Ishikawa (cell line): ENCODE data around the gene ZBTB20.

Experiments used
- CEBPB ChIP-seq: IDR thresholded peaks from 2 replicates; pipeline ENCODE4 v1.6.1; 2012
- CREB1 ChIP-seq: IDR thresholded peaks from 2 replicates; pipeline ENCODE4 v1.6.1; 2012; ENCODE audit warnings: low read depth
- EGR1 ChIP-seq: IDR thresholded peaks from 2 replicates; pipeline ENCODE4 v1.6.1; 2012
- EP300 ChIP-seq: IDR thresholded peaks from 2 replicates; pipeline ENCODE4 v1.6.1; 2012; ENCODE audit warnings: borderline replicate concordance
- FOXM1 ChIP-seq: IDR thresholded peaks from 2 replicates; pipeline ENCODE4 v1.6.1; 2012; ENCODE audit warnings: low read depth, borderline replicate concordance
- MAX ChIP-seq: IDR thresholded peaks from 2 replicates; pipeline ENCODE4 v1.6.1; 2012
- NFIC ChIP-seq: IDR thresholded peaks from 2 replicates; pipeline ENCODE4 v1.6.1; 2012
- RAD21 ChIP-seq: IDR thresholded peaks from 2 replicates; pipeline ENCODE4 v1.6.1; 2012; ENCODE audit warnings: low read depth
- TAF1 ChIP-seq: IDR thresholded peaks from 2 replicates; pipeline ENCODE4 v1.6.1; 2012; ENCODE audit warnings: low read depth, mild to moderate bottlenecking
- TCF12 ChIP-seq: IDR thresholded peaks from 2 replicates; pipeline ENCODE4 v1.6.1; 2012; ENCODE audit warnings: low read depth
- TEAD4 ChIP-seq: IDR thresholded peaks from 2 replicates; pipeline ENCODE4 v1.6.1; 2012
- YY1 ChIP-seq: IDR thresholded peaks from 2 replicates; pipeline ENCODE4 v1.6.1; 2012; ENCODE audit warnings: low read depth
- ZBTB7A ChIP-seq: IDR thresholded peaks from 2 replicates; pipeline ENCODE4 v1.6.1; 2012; ENCODE audit warnings: low read depth
- TF ChIP-seq, protein P1 (sequence below): IDR thresholded peaks from 2 replicates; pipeline ENCODE4 v1.6.1; 2012; ENCODE audit warnings: low read depth, mild to moderate bottlenecking
- TF ChIP-seq, protein P2 (sequence below): IDR thresholded peaks from 2 replicates; pipeline ENCODE4 v1.6.1; 2012

ZBTB20 gene

DNA sequence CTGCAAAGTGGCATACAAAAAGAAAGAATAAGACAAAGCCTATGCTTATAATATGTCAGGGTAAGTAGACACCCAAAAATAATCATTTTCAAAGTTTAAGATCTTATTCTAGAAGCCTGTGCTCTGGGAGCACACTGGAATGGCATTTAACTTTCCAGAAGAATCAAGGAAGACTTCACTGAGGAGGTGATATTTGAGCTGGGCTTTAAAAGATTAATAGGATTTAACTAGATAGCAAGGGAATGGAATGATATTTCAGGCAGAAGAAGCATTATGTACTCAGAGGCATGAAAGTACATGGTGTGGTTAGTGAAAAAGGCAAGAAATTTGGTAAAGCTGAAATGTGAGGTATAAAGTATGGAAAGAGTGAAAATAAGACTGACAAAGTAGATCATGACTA is 106.8 kb downstream of the ZBTB20 start:
- TF ChIP-seq TEAD4, result no peak
- no peak for TF ChIP-seq NFIC
- TF ChIP-seq CEBPB, result no peak
- no peak for TF ChIP-seq MAX
- no peak for TF ChIP-seq YY1
- no peak for TF ChIP-seq CREB1
- TF ChIP-seq TAF1, result no peak
- TF ChIP-seq RAD21, result no peak
- TF ChIP-seq EP300, result no peak

GRCh38 chr3:115038817-115039216 is 108.3 kb downstream of the ZBTB20 start:
- TF ChIP-seq MAX (no peak), ZBTB7A (no peak), CREB1 (no peak), NFIC (no peak), RAD21 (no peak), YY1 (no peak), EP300 (no peak), TCF12 (no peak), FOXM1 (no peak), TEAD4 (no peak), EGR1 (no peak), TAF1 (no peak), CEBPB (no peak)
- TF ChIP-seq, protein P1, sequence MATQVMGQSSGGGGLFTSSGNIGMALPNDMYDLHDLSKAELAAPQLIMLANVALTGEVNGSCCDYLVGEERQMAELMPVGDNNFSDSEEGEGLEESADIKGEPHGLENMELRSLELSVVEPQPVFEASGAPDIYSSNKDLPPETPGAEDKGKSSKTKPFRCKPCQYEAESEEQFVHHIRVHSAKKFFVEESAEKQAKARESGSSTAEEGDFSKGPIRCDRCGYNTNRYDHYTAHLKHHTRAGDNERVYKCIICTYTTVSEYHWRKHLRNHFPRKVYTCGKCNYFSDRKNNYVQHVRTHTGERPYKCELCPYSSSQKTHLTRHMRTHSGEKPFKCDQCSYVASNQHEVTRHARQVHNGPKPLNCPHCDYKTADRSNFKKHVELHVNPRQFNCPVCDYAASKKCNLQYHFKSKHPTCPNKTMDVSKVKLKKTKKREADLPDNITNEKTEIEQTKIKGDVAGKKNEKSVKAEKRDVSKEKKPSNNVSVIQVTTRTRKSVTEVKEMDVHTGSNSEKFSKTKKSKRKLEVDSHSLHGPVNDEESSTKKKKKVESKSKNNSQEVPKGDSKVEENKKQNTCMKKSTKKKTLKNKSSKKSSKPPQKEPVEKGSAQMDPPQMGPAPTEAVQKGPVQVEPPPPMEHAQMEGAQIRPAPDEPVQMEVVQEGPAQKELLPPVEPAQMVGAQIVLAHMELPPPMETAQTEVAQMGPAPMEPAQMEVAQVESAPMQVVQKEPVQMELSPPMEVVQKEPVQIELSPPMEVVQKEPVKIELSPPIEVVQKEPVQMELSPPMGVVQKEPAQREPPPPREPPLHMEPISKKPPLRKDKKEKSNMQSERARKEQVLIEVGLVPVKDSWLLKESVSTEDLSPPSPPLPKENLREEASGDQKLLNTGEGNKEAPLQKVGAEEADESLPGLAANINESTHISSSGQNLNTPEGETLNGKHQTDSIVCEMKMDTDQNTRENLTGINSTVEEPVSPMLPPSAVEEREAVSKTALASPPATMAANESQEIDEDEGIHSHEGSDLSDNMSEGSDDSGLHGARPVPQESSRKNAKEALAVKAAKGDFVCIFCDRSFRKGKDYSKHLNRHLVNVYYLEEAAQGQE, result no peak
- TF ChIP-seq, protein P2, sequence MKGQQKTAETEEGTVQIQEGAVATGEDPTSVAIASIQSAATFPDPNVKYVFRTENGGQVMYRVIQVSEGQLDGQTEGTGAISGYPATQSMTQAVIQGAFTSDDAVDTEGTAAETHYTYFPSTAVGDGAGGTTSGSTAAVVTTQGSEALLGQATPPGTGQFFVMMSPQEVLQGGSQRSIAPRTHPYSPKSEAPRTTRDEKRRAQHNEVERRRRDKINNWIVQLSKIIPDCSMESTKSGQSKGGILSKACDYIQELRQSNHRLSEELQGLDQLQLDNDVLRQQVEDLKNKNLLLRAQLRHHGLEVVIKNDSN, result no peak

DNA sequence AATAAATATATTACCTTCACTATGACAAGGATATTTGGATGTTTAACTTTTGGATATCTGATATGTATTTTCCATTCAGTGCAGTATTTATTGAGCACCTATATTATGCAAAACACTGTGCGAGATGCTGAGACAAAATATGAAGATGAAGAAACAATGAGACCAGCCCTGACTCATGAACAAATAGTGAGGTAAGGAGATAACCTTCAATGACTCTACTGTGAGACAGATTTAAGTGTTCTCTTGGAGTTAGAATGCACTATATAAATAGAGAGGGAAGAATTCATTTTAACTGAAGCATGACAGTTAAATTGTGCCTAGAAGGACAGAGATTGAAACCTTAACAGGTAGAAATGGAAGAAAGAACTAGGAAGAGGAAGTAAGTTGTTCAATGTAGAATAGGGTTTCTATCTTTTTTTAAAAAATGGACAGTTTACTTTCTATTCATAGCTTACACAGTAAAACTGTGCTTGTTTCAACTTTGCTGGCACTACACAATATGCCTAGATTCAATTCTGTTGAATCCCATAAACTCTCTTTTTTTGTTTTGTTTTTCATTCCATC is 124.2 kb downstream of the ZBTB20 start:
- TF ChIP-seq, protein P1, result no peak
- TF ChIP-seq YY1, result no peak
- no peak for TF ChIP-seq FOXM1
- no peak for TF ChIP-seq TAF1
- TF ChIP-seq, protein P2, result no peak
- no peak for TF ChIP-seq RAD21
- no peak for TF ChIP-seq TEAD4
- no peak for TF ChIP-seq EGR1
- no peak for TF ChIP-seq CEBPB
- no peak for TF ChIP-seq EP300
- TF ChIP-seq NFIC, result no peak
- TF ChIP-seq CREB1, result no peak
- TF ChIP-seq MAX, result no peak
- TF ChIP-seq ZBTB7A, result no peak

DNA sequence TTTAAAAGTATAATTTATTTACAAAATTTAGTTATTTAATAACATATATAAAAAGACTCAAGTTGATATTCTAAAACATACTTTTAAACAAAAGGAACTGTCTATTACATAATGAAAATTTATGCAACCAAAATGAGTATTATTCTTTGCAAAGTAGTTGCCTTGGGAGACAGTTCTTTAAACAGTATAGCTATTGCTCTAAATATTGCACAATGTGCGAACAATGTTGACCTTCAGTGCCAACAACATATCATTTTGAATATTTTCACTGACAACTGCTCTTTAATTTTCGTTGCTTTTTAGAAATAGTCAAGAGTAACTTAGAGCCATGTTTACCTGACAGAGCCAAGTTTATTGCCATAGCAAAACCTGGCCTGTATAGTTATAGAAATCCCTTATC is 124.9 kb downstream of the ZBTB20 start:
- TF ChIP-seq, protein P1, result no peak
- TF ChIP-seq FOXM1 (no peak), MAX (no peak), RAD21 (no peak), EGR1 (no peak), CEBPB (no peak), TCF12 (no peak), NFIC (no peak), EP300 (no peak), TEAD4 (no peak), TAF1 (no peak), ZBTB7A (no peak), YY1 (no peak), CREB1 (no peak)
- TF ChIP-seq, protein P2, result no peak
